H9 (cell line): ENCODE results near the gene KLRC4. TPM values are rescaled to one million over a fixed set of nuclear protein-coding genes. Genes with fewer than 3 reads are reported as not detected.
"Not testable (repeated sequence)": the region's sequence is repeated elsewhere in the genome, so short reads cannot be mapped to it uniquely, and the experiment has no call there.

ENCODE experiments used
- DNase-seq: peaks from one replicate; pipeline ENCODE4 v3.0.0-alpha.2; 2017
- H2AFZ ChIP-seq: one replicate; pipeline ENCODE4 v1.6.1; 2013; ENCODE audit warnings: mild to moderate bottlenecking, low read length, control low read depth, moderate library complexity
- H2AK5ac ChIP-seq: 2 replicates; pipeline ENCODE4 v1.6.1; 2013; ENCODE audit warnings: low read length, control low read depth, mixed read lengths; ENCODE audit not compliant: insufficient read length
- H2BK120ac ChIP-seq: one replicate; pipeline ENCODE4 v1.6.1; 2013; ENCODE audit warnings: low read depth, mild to moderate bottlenecking, low read length, control low read depth, inconsistent platforms; ENCODE audit not compliant: poor library complexity, severe bottlenecking
- H2BK12ac ChIP-seq: 2 replicates; pipeline ENCODE4 v1.6.1; 2013; ENCODE audit warnings: low read length, control low read depth, mixed read lengths, low read depth; ENCODE audit not compliant: insufficient read length
- H2BK15ac ChIP-seq: 2 replicates; pipeline ENCODE4 v1.6.1; 2013; ENCODE audit warnings: low read depth, low read length, control low read depth
- H2BK20ac ChIP-seq: one replicate; pipeline ENCODE4 v1.6.1; 2013; ENCODE audit warnings: low read depth, mild to moderate bottlenecking, low read length, control low read depth, inconsistent platforms; ENCODE audit not compliant: poor library complexity, severe bottlenecking
- H2BK5ac ChIP-seq: 2 replicates; pipeline ENCODE4 v1.6.1; 2013; ENCODE audit warnings: low read length, control low read depth, mixed read lengths; ENCODE audit not compliant: insufficient read length
- H3K14ac ChIP-seq: 2 replicates; pipeline ENCODE4 v1.6.1; 2013; ENCODE audit warnings: low read length, control low read depth; ENCODE audit not compliant: insufficient read depth
- H3K18ac ChIP-seq: 2 replicates; pipeline ENCODE4 v1.6.1; 2013; ENCODE audit warnings: low read depth, mild to moderate bottlenecking, mixed read lengths, low read length, control low read depth; ENCODE audit not compliant: insufficient read length
- H3K23ac ChIP-seq: 2 replicates; pipeline ENCODE4 v1.6.1; 2013; ENCODE audit warnings: low read length, control low read depth, mixed read lengths, low read depth; ENCODE audit not compliant: insufficient read length
- H3K23me2 ChIP-seq: 2 replicates; pipeline ENCODE4 v1.6.1; 2013; ENCODE audit warnings: low read depth, mild to moderate bottlenecking, mixed read lengths, low read length, control low read depth; ENCODE audit not compliant: insufficient read length, poor library complexity, severe bottlenecking
- H3K27ac ChIP-seq: 2 replicates; pipeline ENCODE4 v1.5.1; 2013; ENCODE audit warnings: low read length, control low read depth, mixed read lengths, low read depth; ENCODE audit not compliant: insufficient read length
- H3K27me3 ChIP-seq: 2 replicates; pipeline ENCODE4 v1.6.1; 2013; ENCODE audit warnings: low read length, control low read depth, inconsistent platforms; ENCODE audit not compliant: insufficient read depth
- H3K4ac ChIP-seq: 2 replicates; pipeline ENCODE4 v1.6.1; 2013; ENCODE audit warnings: low read depth, mild to moderate bottlenecking, control low read depth, inconsistent platforms, low read length, moderate library complexity
- H3K4me1 ChIP-seq: 2 replicates; pipeline ENCODE4 v1.6.1; 2013; ENCODE audit warnings: low read length, control low read depth, inconsistent platforms; ENCODE audit not compliant: insufficient read depth
- H3K4me2 ChIP-seq: 2 replicates; pipeline ENCODE4 v1.6.1; 2013; ENCODE audit warnings: low read length, control low read depth, mixed read lengths; ENCODE audit not compliant: insufficient read length, insufficient read depth
- H3K56ac ChIP-seq: 2 replicates; pipeline ENCODE4 v1.6.1; 2013; ENCODE audit warnings: low read depth, mild to moderate bottlenecking, mixed read lengths, low read length, control low read depth; ENCODE audit not compliant: insufficient read length
- H3K79me1 ChIP-seq: 2 replicates; pipeline ENCODE4 v1.6.1; 2013; ENCODE audit warnings: low read depth, mild to moderate bottlenecking, moderate library complexity, low read length, control low read depth, inconsistent platforms; ENCODE audit not compliant: insufficient read depth, poor library complexity, severe bottlenecking
- H3K79me2 ChIP-seq: 2 replicates; pipeline ENCODE4 v1.6.1; 2013; ENCODE audit warnings: low read length, control low read depth, inconsistent platforms; ENCODE audit not compliant: insufficient read depth
- H3K9ac ChIP-seq: 2 replicates; pipeline ENCODE4 v1.6.1; 2013; ENCODE audit warnings: low read length, control low read depth, mixed read lengths; ENCODE audit not compliant: insufficient read length; ENCODE audit errors: extremely low read depth
- H3K9me3 ChIP-seq: one replicate; pipeline ENCODE4 v1.6.1; 2013; ENCODE audit warnings: low read depth, low read length, inconsistent platforms; ENCODE audit not compliant: control insufficient read depth
- H3T11ph ChIP-seq: one replicate; pipeline ENCODE4 v1.6.1; 2013; ENCODE audit warnings: mild to moderate bottlenecking, low read length, control low read depth, inconsistent platforms
- H4K20me1 ChIP-seq: one replicate; pipeline ENCODE4 v1.6.1; 2013; ENCODE audit not compliant: control insufficient read depth, insufficient read length, insufficient read depth
- H4K5ac ChIP-seq: 2 replicates; pipeline ENCODE4 v1.6.1; 2013; ENCODE audit warnings: low read depth, mild to moderate bottlenecking, mixed read lengths, low read length, control low read depth; ENCODE audit not compliant: insufficient read length
- H4K8ac ChIP-seq: replicated peaks from 2 replicates; pipeline ENCODE4 v1.6.1; 2013; ENCODE audit warnings: low read length, control low read depth, mixed read lengths, low read depth; ENCODE audit not compliant: insufficient read length
- H4K91ac ChIP-seq: 2 replicates; pipeline ENCODE4 v1.6.1; 2013; ENCODE audit warnings: low read depth, mild to moderate bottlenecking, moderate library complexity, mixed read lengths, low read length, control low read depth; ENCODE audit not compliant: insufficient read length
- H3K27ac Mint-ChIP-seq, 3 experiments: 2 replicates in 2 of 3; 3 replicates in 1 of 3; pipeline ENCODE4 v1.8.0; 2020 to 2021; ENCODE audit warnings: mixed read lengths in 3 of 3, mild to moderate bottlenecking in 1 of 3, moderate library complexity in 1 of 3
- H3K27me3 Mint-ChIP-seq: 2 replicates; pipeline ENCODE4 v1.8.0; 2021; ENCODE audit warnings: low read depth, mild to moderate bottlenecking, moderate library complexity, mixed read lengths
- H3K36me3 Mint-ChIP-seq, 3 experiments: 2 replicates in 2 of 3; 3 replicates in 1 of 3; pipeline ENCODE4 v1.8.0; 2020 to 2021; ENCODE audit warnings: low read depth in 3 of 3, mixed read lengths in 3 of 3; ENCODE audit not compliant: insufficient read depth in 1 of 3
- H3K4me1 Mint-ChIP-seq, 2 experiments: 2 replicates each; pipeline ENCODE4 v1.8.0; 2020; ENCODE audit warnings: mixed read lengths in 2 of 2
- H3K4me3 Mint-ChIP-seq, 2 experiments: 2 replicates in 1 of 2; 3 replicates in 1 of 2; pipeline ENCODE4 v1.8.0; 2020 to 2021; ENCODE audit warnings: mild to moderate bottlenecking in 2 of 2, mixed read lengths in 2 of 2, moderate library complexity in 1 of 2
- H3K9me3 Mint-ChIP-seq, 2 experiments: 2 replicates in 1 of 2; 3 replicates in 1 of 2; pipeline ENCODE4 v1.8.0; 2020; ENCODE audit warnings: mild to moderate bottlenecking in 2 of 2, mixed read lengths in 2 of 2, moderate library complexity in 1 of 2
- CTCF ChIP-seq: fragments of 200-600 bp; sonication (generic); conservative IDR thresholded peaks from 3 replicates; pipeline ENCODE4 v1.8.0; 2021; ENCODE audit warnings: antibody characterized with exemption, mild to moderate bottlenecking
- WGBS: extraction: QIAGEN DNeasy Blood & Tissue Kit; methylation state at CpG from one replicate; pipeline ENCODE4 v1.1.7; 2013; ENCODE audit warnings: missing lambda C conversion rate, low lambda C conversion rate, mixed read lengths; ENCODE audit not compliant: insufficient read length; ENCODE audit errors: extremely low coverage; 5-methylcytosine and 5-hydroxymethylcytosine counted together
- total RNA-seq: library from RNA; stranded (reverse); gene quantifications from 2 replicates; pipeline ENCODE4 v1.2.1, GENCODE V29; 2021

Gene KLRC4
- total RNA-seq, 1 experiment from 2014 or later, result not detected

- no peak for TF ChIP-seq CTCF
- no peaks in the 10 kb centered on the region for H3K27me3 ChIP-seq
- no peak overlapping the region for H2BK12ac ChIP-seq
- H4K91ac ChIP-seq, result no peak overlapping the region
- no peaks in the 10 kb centered on the region for H4K20me1 ChIP-seq
- no peak overlapping the region for H3K27ac ChIP-seq
- no peak overlapping the region for H3K18ac ChIP-seq
- no peak overlapping the region for H2BK15ac ChIP-seq
- Mint-ChIP-seq H3K4me1 (no peaks in the 10 kb centered on the region), H3K27me3 (no peaks in the 10 kb centered on the region), H3K27ac (no peak overlapping the region), H3K9me3 (no peaks in the 10 kb centered on the region), H3K36me3 (no peaks in the 10 kb centered on the region), H3K4me3 (no peak overlapping the region)
- WGBS, result no CpG with 5 or more reads among the region's 4 CpGs
- H3K9me3 ChIP-seq, result no peaks in the 10 kb centered on the region
- no peak overlapping the region for H3K9ac ChIP-seq
- H3K56ac ChIP-seq, result no peak overlapping the region
- H3K79me1 ChIP-seq, result no peaks in the 10 kb centered on the region
- no peak overlapping the region for H3T11ph ChIP-seq
- no peaks in the 10 kb centered on the region for H3K4me1 ChIP-seq
- no peak overlapping the region for H2AFZ ChIP-seq
- no peak overlapping the region for H3K4ac ChIP-seq
- H3K23ac ChIP-seq, result no peak overlapping the region
- H4K8ac ChIP-seq, result no peak overlapping the region
- no peaks in the 10 kb centered on the region for H3K79me2 ChIP-seq
- no peak overlapping the region for H2AK5ac ChIP-seq
- no peak overlapping the region for H3K4me2 ChIP-seq
- no peak overlapping the region for H4K5ac ChIP-seq
- no peak overlapping the region for H2BK120ac ChIP-seq
- no peaks in the 10 kb centered on the region for H3K23me2 ChIP-seq
- no peak overlapping the region for H3K14ac ChIP-seq
- DNase-seq, result no peak
- H2BK20ac ChIP-seq, result no peak overlapping the region
- no peak overlapping the region for H2BK5ac ChIP-seq
Measured at GRCh38 chr12:10448236-10448635, 38.7 kb upstream of the KLRC4 start.

GRCh38 chr12:10446052-10446451 is 36.5 kb upstream of the KLRC4 start:
- not testable (repeated sequence) for H3K27ac ChIP-seq, H3K27me3 ChIP-seq, H3K18ac ChIP-seq, H3K14ac ChIP-seq, H3K9me3 ChIP-seq, H3K4me1 ChIP-seq, H4K5ac ChIP-seq, H3K23me2 ChIP-seq, H2BK12ac ChIP-seq, H2BK5ac ChIP-seq, H2BK120ac ChIP-seq, H2AK5ac ChIP-seq, H2BK15ac ChIP-seq, H2AFZ ChIP-seq, H4K91ac ChIP-seq, H3K36me3 Mint-ChIP-seq, H3K23ac ChIP-seq, H3K79me1 ChIP-seq, H3K4me3 Mint-ChIP-seq, H3K9ac ChIP-seq, H3K4ac ChIP-seq, H3K4me2 ChIP-seq, H3K56ac ChIP-seq, H3T11ph ChIP-seq, H3K79me2 ChIP-seq, H3K27ac Mint-ChIP-seq, H3K9me3 Mint-ChIP-seq, H2BK20ac ChIP-seq, H4K20me1 ChIP-seq, DNase-seq, H3K4me1 Mint-ChIP-seq, H4K8ac ChIP-seq, H3K27me3 Mint-ChIP-seq
- WGBS, result no CpG with 5 or more reads among the region's 5 CpGs
